ENCODE results near the gene ERICH3.

- no peak for TF ChIP-seq CTCF (IDR thresholded peaks at IDR 0.05)
- TF ChIP-seq POLR2A (IDR thresholded peaks at IDR 0.05): no peak
Observed at GRCh38 chr1:74613894-74614293, 59.7 kb downstream of the ERICH3 start.

Measured in heart left ventricle (tissue), 13 donors.